GM21423 (cell line): ENCODE results near the gene KISS1R.

ENCODE experiments used
- ATAC-seq: cut with Tn5 transposase; IDR thresholded peaks from one replicate; pipeline ENCODE4 v1.9.1; 2021; ENCODE audit warnings: mild to moderate bottlenecking, moderate library complexity; ENCODE audit not compliant: unreplicated experiment

KISS1R gene

GRCh38 chr19:966485-967088 is 49.5 kb downstream of the KISS1R start:
- no peak for ATAC-seq
